ENCODE data around the gene KCNMA1.

Gene KCNMA1

DNA sequence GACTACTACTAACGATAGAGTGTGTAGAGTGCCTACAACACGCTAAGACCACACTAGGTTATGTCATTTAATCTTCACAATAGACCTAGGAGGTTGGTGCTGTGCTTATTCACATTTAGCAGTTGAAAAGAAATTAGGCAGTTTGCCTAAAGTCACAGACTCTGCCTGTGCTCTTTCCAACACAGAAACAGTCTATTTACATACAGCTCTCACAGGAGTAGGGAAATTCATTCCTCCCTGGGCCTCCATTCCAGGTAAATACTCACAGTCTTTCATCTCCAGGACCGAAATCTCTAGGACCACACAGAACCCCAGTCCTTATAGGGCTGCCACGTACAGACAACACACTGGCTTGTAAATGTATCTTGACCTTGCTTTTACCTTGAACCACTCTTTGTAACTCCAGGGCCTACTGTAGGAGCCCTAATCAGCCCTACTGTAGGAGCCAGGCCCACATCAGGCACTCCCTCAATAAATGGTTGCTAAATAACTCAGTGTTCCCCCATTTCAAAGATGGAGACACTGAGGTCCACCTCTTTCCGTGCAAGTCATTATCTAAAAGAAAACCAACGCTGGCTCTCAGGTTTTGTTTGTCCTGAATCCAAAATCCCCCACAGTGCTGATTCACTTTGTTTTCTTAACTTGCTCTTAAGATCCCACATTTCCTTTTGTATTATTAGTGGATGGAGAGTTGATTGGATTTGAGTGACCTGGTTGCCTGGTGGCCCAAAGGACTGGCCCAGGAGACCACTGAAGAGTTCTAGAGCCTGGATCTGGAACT, 146.9 kb downstream of the KCNMA1 start:
- DNase-seq (ENCODE audit: low read depth, low spot score), result no peak

- no peak for DNase-seq (ENCODE audit: low read depth, low spot score)
Measured at GRCh38 chr10:77486517-77486916, 151.1 kb downstream of the KCNMA1 start.

- peak; percentile 19 for DNase-seq (ENCODE audit: low read depth, low spot score)
Measured at GRCh38 chr10:77485847-77486246, 151.8 kb downstream of the KCNMA1 start.

DNA sequence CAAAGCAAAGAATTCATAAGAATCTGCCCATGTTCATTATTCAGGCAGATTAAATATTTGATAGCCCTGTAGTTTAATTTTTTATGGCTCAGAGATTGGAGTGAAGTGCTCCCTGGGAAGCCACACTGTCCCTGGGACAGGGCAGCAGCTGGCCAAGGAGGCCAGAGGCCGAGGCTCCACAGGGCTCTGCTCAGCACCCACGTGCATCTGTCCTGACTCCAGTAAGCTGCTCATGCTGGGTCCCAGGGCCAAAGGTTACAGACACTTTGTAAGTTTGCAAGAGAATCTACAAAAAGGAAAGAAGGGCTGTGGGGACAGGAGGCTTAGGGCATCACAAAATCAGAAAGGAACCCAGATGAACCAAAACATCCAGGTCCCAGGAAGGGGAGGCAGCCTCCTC, 155.5 kb downstream of the KCNMA1 start:
- DNase-seq (ENCODE audit: low read depth, low spot score), result no peak

- DNase-seq (ENCODE audit: low read depth, low spot score), result peak; percentile 23
Measured at GRCh38 chr10:77479586-77479985, 158.0 kb downstream of the KCNMA1 start.

- no peak for DNase-seq (ENCODE audit: low read depth, low spot score)
Measured at GRCh38 chr10:77478962-77479359, 158.6 kb downstream of the KCNMA1 start.

GRCh38 chr10:77478247-77478961, 159.2 kb downstream of the KCNMA1 start:
- DNase-seq (ENCODE audit: low read depth, low spot score), result no peak

GRCh38 chr10:77475522-77475921, 162.1 kb downstream of the KCNMA1 start:
- DNase-seq (ENCODE audit: low read depth, low spot score), result no peak

DNA sequence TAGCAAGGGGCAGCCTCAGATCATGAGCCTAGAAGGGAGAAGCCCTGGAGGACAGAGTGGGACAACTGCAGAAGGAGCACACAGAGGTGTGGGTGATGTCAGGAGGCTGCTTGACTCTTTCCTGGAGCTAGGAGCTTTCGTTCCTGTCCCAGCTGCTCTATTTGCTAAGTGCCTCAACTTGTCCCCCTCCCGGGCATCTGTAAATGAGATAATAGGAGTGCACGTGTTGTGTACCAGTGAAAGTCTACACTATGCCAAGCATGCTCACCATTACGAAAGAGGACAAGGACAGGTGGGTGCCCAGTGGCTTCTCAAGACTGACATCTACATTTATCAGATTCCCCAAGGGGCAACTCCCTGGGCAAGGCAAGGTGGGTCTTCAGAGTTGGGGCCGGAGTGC, 162.7 kb downstream of the KCNMA1 start:
- no peak for DNase-seq (ENCODE audit: low read depth, low spot score)

- no peak for DNase-seq (ENCODE audit: low read depth, low spot score)
Measured at GRCh38 chr10:77474386-77474785, 163.2 kb downstream of the KCNMA1 start.

DNA sequence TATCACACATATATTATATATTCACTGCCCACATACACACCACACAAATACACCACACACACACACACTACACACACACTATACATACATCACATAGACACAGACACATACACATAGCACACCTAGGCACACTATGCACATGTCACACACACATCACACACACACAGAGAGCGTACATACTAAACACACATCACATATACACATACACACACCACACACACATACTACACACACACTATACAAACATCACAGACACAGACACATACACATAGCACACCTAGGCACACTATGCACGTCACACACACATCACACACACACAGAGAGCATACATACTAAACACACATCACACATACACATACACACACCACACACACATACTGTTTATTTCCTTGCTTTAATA, 165.5 kb downstream of the KCNMA1 start:
- no peak for DNase-seq (ENCODE audit: low read depth, low spot score)

- DNase-seq (ENCODE audit: low read depth, low spot score), result no peak
Measured at GRCh38 chr10:77471069-77471536, 166.5 kb downstream of the KCNMA1 start.

DNA sequence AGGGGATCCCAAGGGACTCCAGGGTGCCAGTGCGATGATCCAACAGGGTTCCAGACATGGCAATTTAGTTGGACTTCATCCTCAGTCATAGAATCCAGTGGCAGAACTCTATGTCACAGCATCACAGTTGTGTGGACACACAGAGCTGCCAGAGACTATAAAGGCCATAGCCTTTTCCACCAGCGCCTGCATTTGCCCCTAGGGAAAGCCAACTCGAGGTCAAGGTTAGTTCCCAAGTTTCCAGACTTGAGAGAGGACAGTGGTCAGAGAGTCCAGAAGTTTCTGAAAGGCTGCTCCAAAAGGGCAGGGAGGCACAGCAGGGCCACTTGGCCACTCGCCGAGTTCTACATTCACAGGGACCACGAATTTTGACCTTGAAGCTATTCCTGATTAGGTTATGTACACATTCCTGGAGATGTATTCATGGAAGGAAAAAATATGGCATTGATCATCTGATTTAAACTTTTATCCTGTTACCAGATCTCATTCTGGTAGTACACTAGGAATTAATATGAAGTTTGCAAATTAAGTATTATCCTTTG, 170.1 kb downstream of the KCNMA1 start:
- no peak for DNase-seq (ENCODE audit: low read depth, low spot score)

DNA sequence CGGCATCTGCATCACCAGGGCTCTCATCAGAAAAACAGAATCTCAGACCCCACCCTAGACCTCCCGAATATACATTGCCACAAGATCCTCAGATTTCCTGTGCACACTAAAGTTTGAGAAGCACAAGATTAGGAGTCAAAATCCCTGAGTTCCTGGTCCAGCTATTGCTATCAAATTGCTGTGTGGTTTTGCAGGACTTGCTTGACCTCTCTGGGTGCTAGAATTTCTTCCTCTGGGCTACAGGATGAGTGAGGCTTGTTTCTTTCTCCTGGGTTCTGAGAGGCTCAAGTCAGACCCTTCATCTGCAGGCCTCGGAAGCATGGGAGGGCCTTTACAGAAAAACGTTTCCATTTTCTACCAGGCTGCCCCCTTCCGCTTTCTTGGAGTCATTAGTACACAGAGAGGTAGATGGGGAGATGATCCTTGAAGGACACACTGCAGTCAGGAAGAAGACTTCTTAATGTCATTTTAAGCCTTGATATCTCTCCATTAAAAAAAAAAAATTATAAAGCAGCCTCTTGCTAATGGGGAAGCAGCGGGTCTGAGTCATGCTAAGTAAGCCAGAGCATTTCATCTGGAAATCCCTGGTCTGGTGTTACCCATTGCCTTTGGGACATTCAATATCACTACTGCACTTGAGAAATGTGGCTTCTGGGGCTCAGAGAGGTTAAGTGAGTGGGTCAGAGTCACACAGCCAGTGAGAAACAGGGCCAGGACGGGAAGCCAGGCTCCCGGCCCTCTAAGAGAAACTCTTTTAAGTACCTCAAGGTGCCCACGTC, 173.5 kb downstream of the KCNMA1 start:
- no peak for DNase-seq (ENCODE audit: low read depth, low spot score)

GRCh38 chr10:77463499-77463898, 174.1 kb downstream of the KCNMA1 start:
- no peak for DNase-seq (ENCODE audit: low read depth, low spot score)

DNA sequence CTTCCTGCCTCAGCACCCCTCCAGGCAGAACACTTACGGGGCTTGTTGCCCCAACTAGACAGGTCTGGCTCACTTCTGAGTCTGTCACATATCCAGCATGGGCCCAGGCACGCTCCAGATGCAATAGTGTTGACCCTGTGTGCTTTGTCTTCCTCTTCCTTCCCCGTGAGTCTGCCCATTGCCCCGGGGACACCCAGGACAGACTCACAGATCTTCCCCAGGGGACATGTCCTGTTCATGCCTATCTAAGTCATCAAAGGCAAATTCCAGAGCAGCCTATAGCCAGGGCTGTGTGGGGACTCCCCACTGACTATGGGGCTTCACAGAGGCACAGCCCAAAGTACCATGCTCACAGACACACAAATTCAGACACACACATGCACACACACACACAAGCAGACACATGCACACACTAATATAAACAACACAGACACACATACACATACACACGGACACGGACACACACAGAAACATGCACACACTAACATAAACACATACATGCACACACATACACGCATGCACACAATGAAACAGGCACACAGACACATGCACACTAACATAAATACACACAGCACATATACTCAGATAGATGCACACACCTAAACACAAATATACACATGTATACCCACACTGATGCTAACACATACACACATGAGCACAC, 175.8 kb downstream of the KCNMA1 start:
- peak; percentile 71 for DNase-seq (ENCODE audit: low read depth, low spot score)

DNA sequence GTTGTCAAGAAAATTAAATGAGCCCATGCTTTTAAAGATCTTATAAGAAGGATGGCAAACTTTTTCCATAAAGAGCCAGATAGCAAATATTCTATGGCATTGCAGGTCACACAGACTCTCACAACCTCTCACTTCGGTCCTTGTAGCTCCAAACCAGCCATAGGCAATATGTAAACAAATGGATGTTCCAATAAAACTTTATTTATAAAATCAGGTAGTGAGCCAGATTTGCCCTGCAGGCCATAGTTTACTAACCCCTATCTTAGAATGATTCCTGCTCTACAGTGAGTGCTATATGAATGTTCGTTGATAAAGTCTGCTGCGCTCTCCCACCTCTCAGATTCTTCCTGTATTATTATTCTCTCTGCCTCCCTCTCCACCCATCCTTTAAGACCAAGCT, 177.7 kb downstream of the KCNMA1 start:
- DNase-seq (ENCODE audit: low read depth, low spot score), result no peak

DNA sequence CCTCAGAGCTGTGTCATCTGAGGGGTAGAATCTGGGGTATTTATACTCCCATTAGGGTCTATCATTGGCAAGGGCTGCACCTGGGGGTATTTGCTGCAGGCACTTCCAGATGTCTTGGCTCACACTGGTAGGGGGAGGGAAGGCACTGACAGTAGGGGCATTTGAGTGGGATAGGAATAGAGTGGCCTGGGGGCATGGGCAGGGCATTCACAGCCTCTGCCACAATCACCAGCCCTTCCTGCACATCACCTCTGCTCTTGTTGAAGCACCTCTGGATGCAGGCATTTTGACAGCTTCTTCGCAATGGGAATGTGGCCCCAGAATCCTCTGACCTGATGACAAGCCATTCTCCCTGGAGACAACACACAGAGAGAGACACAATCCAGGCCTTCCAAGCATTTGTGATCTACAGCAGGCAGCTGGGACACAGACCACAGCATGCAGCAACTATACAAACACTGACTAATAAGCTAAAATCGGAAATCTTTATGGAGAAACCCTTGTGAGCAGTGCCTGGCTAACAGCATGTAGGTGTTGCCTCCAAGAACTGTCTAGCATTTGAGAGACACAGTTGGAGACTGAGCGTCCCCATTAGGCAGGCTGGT, 178.5 kb downstream of the KCNMA1 start:
- peak; percentile 26 for DNase-seq (ENCODE audit: low read depth, low spot score)

DNA sequence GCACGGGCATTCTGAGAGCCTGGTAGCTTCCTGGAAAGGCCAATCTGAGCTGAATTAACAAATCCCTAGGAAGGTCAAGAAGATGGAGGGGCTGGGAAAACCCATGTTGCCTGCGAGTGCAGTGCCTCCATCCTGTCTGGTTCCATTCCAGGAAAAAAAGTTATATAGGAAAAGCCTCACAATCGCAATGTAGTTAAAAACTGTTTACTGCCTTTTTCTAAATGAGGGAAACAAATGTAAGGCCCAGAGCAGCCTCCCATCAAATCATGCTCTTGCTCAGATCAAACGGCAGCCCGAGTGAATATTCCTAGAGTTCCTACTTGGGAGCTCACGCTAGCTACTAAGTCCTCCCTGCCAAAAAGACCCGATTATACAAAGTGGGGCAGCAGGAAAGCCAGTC, 179.9 kb downstream of the KCNMA1 start:
- DNase-seq (ENCODE audit: low read depth, low spot score), result no peak

DNA sequence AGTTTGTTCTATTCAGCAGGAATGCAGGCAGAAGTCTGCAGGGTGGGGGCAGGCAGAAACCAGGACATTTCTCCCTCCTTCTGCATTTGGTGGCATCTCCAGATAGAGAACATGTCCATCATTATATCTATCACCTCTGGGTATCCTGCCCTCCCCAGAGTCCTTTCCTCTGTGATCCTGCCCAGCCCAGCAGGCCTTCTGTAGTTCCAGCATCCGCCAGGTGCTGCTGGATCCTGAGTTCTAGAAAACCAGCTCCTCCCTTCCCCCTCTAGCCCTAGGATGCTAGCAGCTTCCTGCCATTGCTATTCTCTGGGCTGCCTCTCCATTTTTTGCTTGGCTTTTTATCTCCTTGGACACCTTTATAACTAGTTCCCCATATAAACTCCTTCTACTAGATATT, 180.3 kb downstream of the KCNMA1 start:
- no peak for DNase-seq (ENCODE audit: low read depth, low spot score)

GRCh38 chr10:77456414-77456813, 181.2 kb downstream of the KCNMA1 start:
- no peak for DNase-seq (ENCODE audit: low read depth, low spot score)

Data from ELF-1 (cell line).